ENCODE measurements around the gene PRKAA2.

PRKAA2 gene

GRCh38 chr1:56654126-56654923, 9.2 kb downstream of the PRKAA2 start:
- DNase-seq = no peak

- no peak for DNase-seq
Measured at GRCh38 chr1:56655991-56656613, 11.0 kb downstream of the PRKAA2 start.

GRCh38 chr1:56658254-56658653, 13.1 kb downstream of the PRKAA2 start:
- no peak for DNase-seq

- DNase-seq = no peak
Measured at GRCh38 chr1:56660293-56660692, 15.2 kb downstream of the PRKAA2 start.

GRCh38 chr1:56663846-56664245, 18.7 kb downstream of the PRKAA2 start:
- no peak for DNase-seq

GRCh38 chr1:56665384-56665783, 20.3 kb downstream of the PRKAA2 start:
- DNase-seq = no peak

GRCh38 chr1:56666112-56666608, 21.0 kb downstream of the PRKAA2 start:
- DNase-seq = no peak

GRCh38 chr1:56670350-56670749, 25.2 kb downstream of the PRKAA2 start:
- DNase-seq = no peak

- DNase-seq = no peak
Measured at GRCh38 chr1:56671085-56671484, 26.0 kb downstream of the PRKAA2 start.

- DNase-seq = no peak
Measured at GRCh38 chr1:56671542-56671941, 26.4 kb downstream of the PRKAA2 start.

- no peak for DNase-seq
Measured at GRCh38 chr1:56672579-56672978, 27.5 kb downstream of the PRKAA2 start.

GRCh38 chr1:56675763-56676162, 30.6 kb downstream of the PRKAA2 start:
- no peak for DNase-seq

GRCh38 chr1:56676571-56677035, 31.5 kb downstream of the PRKAA2 start:
- no peak for DNase-seq

GRCh38 chr1:56683569-56683968, 38.5 kb downstream of the PRKAA2 start:
- DNase-seq = no peak

- no peak for DNase-seq
Measured at GRCh38 chr1:56686169-56686568, 41.1 kb downstream of the PRKAA2 start.

GRCh38 chr1:56688522-56689026, 43.5 kb downstream of the PRKAA2 start:
- no peak for DNase-seq

GRCh38 chr1:56696663-56697062, 51.5 kb downstream of the PRKAA2 start:
- no peak for DNase-seq

GRCh38 chr1:56703747-56704146, 58.6 kb downstream of the PRKAA2 start:
- no peak for DNase-seq

GRCh38 chr1:56707379-56707778, 62.3 kb downstream of the PRKAA2 start:
- no peak for DNase-seq

- peak in 3 of 51 donors; percentile 0 to 37 (median 1) for DNase-seq
Measured at GRCh38 chr1:56709269-56709880, 64.3 kb downstream of the PRKAA2 start.

- DNase-seq = no peak
Measured at GRCh38 chr1:56709995-56710394, 64.9 kb downstream of the PRKAA2 start.

GRCh38 chr1:56710646-56711045, 65.5 kb downstream of the PRKAA2 start:
- DNase-seq = no peak
